KOPT-K1 (cell line): ENCODE measurements around the gene CLECL1.
"Not testable (repeated sequence)": the region's sequence is repeated elsewhere in the genome, so short reads cannot be mapped to it uniquely, and the experiment has no call there.

Experiments used
- H3K27ac ChIP-seq: fragments of 200-600 bp; sonication (generic); 2 replicates; pipeline ENCODE4 v1.5.1; 2016; ENCODE audit warnings: antibody characterized with exemption, mild to moderate bottlenecking, low read depth, low read length; ENCODE audit not compliant: poor library complexity, severe bottlenecking
- H3K36me3 ChIP-seq: fragments of 200-600 bp; sonication (generic); 2 replicates; pipeline ENCODE4 v1.5.1; 2017; ENCODE audit warnings: antibody characterized with exemption, mild to moderate bottlenecking, low read length, moderate library complexity; ENCODE audit not compliant: insufficient read depth
- H3K9me3 ChIP-seq: fragments of 200-600 bp; sonication (generic); 2 replicates; pipeline ENCODE4 v1.5.1; 2017; ENCODE audit warnings: antibody characterized with exemption, low read length, mild to moderate bottlenecking; ENCODE audit not compliant: insufficient read depth, poor library complexity, severe bottlenecking

Gene CLECL1

GRCh38 chr12:9739404-9740105, 6.7 kb upstream of the CLECL1 start:
- not testable (repeated sequence) for H3K27ac ChIP-seq, H3K36me3 ChIP-seq, H3K9me3 ChIP-seq

- H3K9me3 ChIP-seq, H3K27ac ChIP-seq, H3K36me3 ChIP-seq: not testable (repeated sequence)
These were observed 6.0 kb upstream of the CLECL1 start for GRCh38 chr12:9738905-9739304.

- no peaks in the 10 kb centered on the region for H3K36me3 ChIP-seq
- peak overlapping the region; percentile 18 for H3K27ac ChIP-seq
- no peaks in the 10 kb centered on the region for H3K9me3 ChIP-seq
These were observed 4.2 kb upstream of the CLECL1 start for GRCh38 chr12:9736936-9737705.

- H3K27ac ChIP-seq: no peak overlapping the region
- H3K36me3 ChIP-seq: no peaks in the 10 kb centered on the region
- no peaks in the 10 kb centered on the region for H3K9me3 ChIP-seq
These were observed 2.7 kb upstream of the CLECL1 start for GRCh38 chr12:9735601-9736000.

GRCh38 chr12:9731797-9732196, 1.1 kb downstream of the CLECL1 start:
- no peaks in the 10 kb centered on the region for H3K36me3 ChIP-seq
- no peaks in the 10 kb centered on the region for H3K9me3 ChIP-seq
- H3K27ac ChIP-seq: no peak overlapping the region

- Histone ChIP-seq H3K27ac (no peak overlapping the region), H3K36me3 (no peaks in the 10 kb centered on the region), H3K9me3 (no peaks in the 10 kb centered on the region)
These were observed 1.5 kb downstream of the CLECL1 start for GRCh38 chr12:9731393-9731792.

GRCh38 chr12:9730591-9730990, 2.3 kb downstream of the CLECL1 start:
- H3K9me3 ChIP-seq: no peaks in the 10 kb centered on the region
- no peak overlapping the region for H3K27ac ChIP-seq
- H3K36me3 ChIP-seq: no peaks in the 10 kb centered on the region

GRCh38 chr12:9730011-9730410, 2.9 kb downstream of the CLECL1 start:
- Histone ChIP-seq H3K36me3 (no peaks in the 10 kb centered on the region), H3K27ac (no peak overlapping the region), H3K9me3 (no peaks in the 10 kb centered on the region)

- H3K27ac ChIP-seq: no peak overlapping the region
- H3K9me3 ChIP-seq: no peaks in the 10 kb centered on the region
- H3K36me3 ChIP-seq: no peaks in the 10 kb centered on the region
These were observed 3.8 kb downstream of the CLECL1 start for GRCh38 chr12:9729082-9729481.

- H3K27ac ChIP-seq: no peak overlapping the region
- no peaks in the 10 kb centered on the region for H3K9me3 ChIP-seq
- no peaks in the 10 kb centered on the region for H3K36me3 ChIP-seq
These were observed 5.1 kb downstream of the CLECL1 start for GRCh38 chr12:9727813-9728212.

- H3K27ac ChIP-seq: no peak overlapping the region
- no peaks in the 10 kb centered on the region for H3K36me3 ChIP-seq
- no peaks in the 10 kb centered on the region for H3K9me3 ChIP-seq
These were observed 7.6 kb downstream of the CLECL1 start for GRCh38 chr12:9725213-9725870.

GRCh38 chr12:9724023-9724422, 8.9 kb downstream of the CLECL1 start:
- H3K36me3 ChIP-seq: no peaks in the 10 kb centered on the region
- H3K9me3 ChIP-seq: no peaks in the 10 kb centered on the region
- no peak overlapping the region for H3K27ac ChIP-seq

- H3K9me3 ChIP-seq: no peaks in the 10 kb centered on the region
- no peaks in the 10 kb centered on the region for H3K36me3 ChIP-seq
- H3K27ac ChIP-seq: no peak overlapping the region
These were observed 11.4 kb downstream of the CLECL1 start for GRCh38 chr12:9721394-9722092.

- no peak overlapping the region for H3K27ac ChIP-seq
These were observed 13.1 kb downstream of the CLECL1 start for GRCh38 chr12:9719790-9720189.

GRCh38 chr12:9718968-9719367, 13.9 kb downstream of the CLECL1 start:
- Histone ChIP-seq H3K27ac (no peak overlapping the region), H3K36me3 (no peaks in the 10 kb centered on the region), H3K9me3 (no peaks in the 10 kb centered on the region)

More at GRCh38 chr12:9719790-9720189, 13.1 kb downstream of the CLECL1 start:
- no peaks in the 10 kb centered on the region for H3K36me3 ChIP-seq
- H3K9me3 ChIP-seq: no peaks in the 10 kb centered on the region
